HEK293T (cell line): ENCODE results near the gene LCMT1.

ENCODE experiments used
- ARNT ChIP-seq: fragments of 450-650 bp; IDR thresholded peaks from 2 replicates; pipeline ENCODE4 v1.6.1; 2017; ENCODE audit warnings: mild to moderate bottlenecking
- BHLHE40 ChIP-seq: fragments of 450-650 bp; IDR thresholded peaks from 2 replicates; pipeline ENCODE4 v1.6.1; 2016; ENCODE audit warnings: mild to moderate bottlenecking, moderate library complexity, borderline replicate concordance
- CTBP1 ChIP-seq: fragments of 450-650 bp; IDR thresholded peaks from 2 replicates; pipeline ENCODE4 v1.6.1; 2016; ENCODE audit warnings: borderline replicate concordance
- FOXK2 ChIP-seq: fragments of 450-650 bp; IDR thresholded peaks from 2 replicates; pipeline ENCODE4 v1.6.1; 2016; ENCODE audit warnings: mild to moderate bottlenecking
- FOXM1 ChIP-seq: fragments of 450-650 bp; IDR thresholded peaks from 2 replicates; pipeline ENCODE4 v1.6.1; 2017; ENCODE audit warnings: mild to moderate bottlenecking, borderline replicate concordance
- NFRKB ChIP-seq: fragments of 450-650 bp; IDR thresholded peaks from 2 replicates; pipeline ENCODE4 v1.6.1; 2016; ENCODE audit warnings: mild to moderate bottlenecking, moderate library complexity
- SUZ12 ChIP-seq: fragments of 450-650 bp; IDR thresholded peaks from 2 replicates; pipeline ENCODE4 v1.6.1; 2016; ENCODE audit warnings: mild to moderate bottlenecking
- TARDBP ChIP-seq: fragments of 450-650 bp; IDR thresholded peaks from 2 replicates; pipeline ENCODE4 v1.6.1; 2016
- ZNF384 ChIP-seq: fragments of 450-650 bp; IDR thresholded peaks from 2 replicates; pipeline ENCODE4 v1.6.1; 2016

- TF ChIP-seq CTBP1 (no peak), NFRKB (no peak), SUZ12 (no peak), FOXM1 (no peak), FOXK2 (no peak), ARNT (no peak), BHLHE40 (no peak), TARDBP (no peak), ZNF384 (0 out of 2 replicates have a peak, but pooled peaks have one; percentile 30)
Observed at GRCh38 chr16:25176136-25176535, 64.6 kb downstream of the LCMT1 start.
